ENCODE results near the gene ADRA2B.

ADRA2B gene

GRCh38 chr2:96153291-96153713, 36.9 kb upstream of the ADRA2B start:
- H3K4me3 ChIP-seq (ENCODE audit: low read depth, low read length) = no peak overlapping the region
- no peak for TF ChIP-seq CTCF (IDR thresholded peaks at IDR 0.05; ENCODE audit: insufficient read depth, low read depth, low read length, missing control alignments)
- DNase-seq (ENCODE audit: low read depth) = no peak

GRCh38 chr2:96152304-96153161, 36.2 kb upstream of the ADRA2B start:
- H3K4me3 ChIP-seq (ENCODE audit: low read depth, low read length) = no peak overlapping the region
- no peak for DNase-seq (ENCODE audit: low read depth)
- no peak for TF ChIP-seq CTCF (IDR thresholded peaks at IDR 0.05; ENCODE audit: insufficient read depth, low read depth, low read length, missing control alignments)

GRCh38 chr2:96151595-96152303, 35.4 kb upstream of the ADRA2B start:
- DNase-seq (ENCODE audit: low read depth) = no peak
- no peak overlapping the region for H3K4me3 ChIP-seq (ENCODE audit: low read depth, low read length)
- no peak for TF ChIP-seq CTCF (IDR thresholded peaks at IDR 0.05; ENCODE audit: insufficient read depth, low read depth, low read length, missing control alignments)

- no peak overlapping the region for H3K4me3 ChIP-seq (ENCODE audit: low read depth, low read length)
- no peak for TF ChIP-seq CTCF (IDR thresholded peaks at IDR 0.05; ENCODE audit: insufficient read depth, low read depth, low read length, missing control alignments)
- no peak for DNase-seq (ENCODE audit: low read depth)
These were observed 34.6 kb upstream of the ADRA2B start for GRCh38 chr2:96150791-96151594.

- TF ChIP-seq CTCF (IDR thresholded peaks at IDR 0.05; ENCODE audit: insufficient read depth, low read depth, low read length, missing control alignments) = no peak
- H3K4me3 ChIP-seq (ENCODE audit: low read depth, low read length) = no peak overlapping the region
- no peak for DNase-seq (ENCODE audit: low read depth)
These were observed 33.8 kb upstream of the ADRA2B start for GRCh38 chr2:96150007-96150640.
